Endometrial microvascular endothelial cells (primary cell): ENCODE results near the gene ACOX1. TPM values are rescaled to one million over a fixed set of nuclear protein-coding genes. Genes with fewer than 3 reads are reported as not detected.

Experiments used
- in situ Hi-C: cut with HindIII; loops from 2 replicates; pipeline ENCODE4 v1.10.0; 2017; ENCODE audit warnings: low sequenced_read_pairs, low pct_unique_long_range_greater_than_20kb; ENCODE audit errors: inconsistent ontology term
- total RNA-seq: library from RNA; depleted of rRNA; stranded (reverse); fragments of >200 nt; gene quantifications from one replicate; pipeline ENCODE4 v1.2.3, GENCODE V29; 2015; ENCODE audit errors: inconsistent ontology term

Gene ACOX1
- total RNA-seq, 1 donor from 2014 or later, result 41.9 TPM

GRCh38 chr17:75898791-75899190 is 80.2 kb downstream of the ACOX1 start:
- in situ Hi-C loops, result no loop called here

GRCh38 chr17:75898065-75898464 is 80.9 kb downstream of the ACOX1 start:
- in situ Hi-C loops, result no loop called here

- in situ Hi-C loops, result no loop called here
Observed at GRCh38 chr17:75897160-75898019, 81.6 kb downstream of the ACOX1 start.

GRCh38 chr17:75896415-75897159 is 82.4 kb downstream of the ACOX1 start, which contains the start of gene TRIM65:
TSS of gene TRIM65 (minus strand) at chr17:75896951. CDS start at chr17:75896937, 14 bp downstream.
- in situ Hi-C loops, result no loop called here

- in situ Hi-C loops, result no loop called here
Observed at GRCh38 chr17:75895370-75896155, 83.4 kb downstream of the ACOX1 start.

GRCh38 chr17:75894049-75894733 is 84.8 kb downstream of the ACOX1 start:
- in situ Hi-C loops, result no loop called here

GRCh38 chr17:75893305-75894048 is 85.5 kb downstream of the ACOX1 start:
- in situ Hi-C loops, result no loop called here

GRCh38 chr17:75892556-75893224 is 86.3 kb downstream of the ACOX1 start:
- in situ Hi-C loops, result no loop called here

- in situ Hi-C loops, result no loop called here
Observed at GRCh38 chr17:75891605-75892555, 87.1 kb downstream of the ACOX1 start.

Other genes with a start within 250 kb of the ACOX1 start
- 65.8 TPM for gene GALK1, start 214.0 kb downstream of the ACOX1 start, total RNA-seq
- gene UNK, start 194.4 kb downstream of the ACOX1 start, total RNA-seq, result 53.0 TPM
- 0.09 TPM for gene UNC13D, start 134.8 kb downstream of the ACOX1 start, total RNA-seq
- gene WBP2, start 123.8 kb downstream of the ACOX1 start, total RNA-seq, result 50.3 TPM
- gene TRIM47, start 100.6 kb downstream of the ACOX1 start, total RNA-seq, result 53.3 TPM
- gene TRIM65, start 82.2 kb downstream of the ACOX1 start, total RNA-seq, result 26.3 TPM
- 44.7 TPM for gene MRPL38, start 74.3 kb downstream of the ACOX1 start, total RNA-seq
- 6.8 TPM for gene FBF1, start 38.1 kb downstream of the ACOX1 start, total RNA-seq
- 17.7 TPM for gene TEN1, start 74 bp upstream of the ACOX1 start, total RNA-seq
- 1.3 TPM for gene CDK3, start 21.7 kb upstream of the ACOX1 start, total RNA-seq
- not detected for gene EVPL, start 48.1 kb upstream of the ACOX1 start, total RNA-seq
- 42.7 TPM for gene SRP68, start 93.4 kb upstream of the ACOX1 start, total RNA-seq
- not detected for gene GALR2, start 95.6 kb upstream of the ACOX1 start, total RNA-seq
- gene ZACN, start 100.0 kb upstream of the ACOX1 start, total RNA-seq, result not detected
- 70.9 TPM for gene EXOC7, start 124.6 kb upstream of the ACOX1 start, total RNA-seq
- gene FOXJ1, start 162.1 kb upstream of the ACOX1 start, total RNA-seq, result not detected